OCI-LY1 (cell line): ENCODE results near the gene HTR1B.

ENCODE experiments used
- H2AFZ ChIP-seq: fragments of 200-600 bp; sonication (generic), shearing (Covaris generic); 2 replicates; pipeline ENCODE4 v1.6.0; 2014; ENCODE audit warnings: antibody characterized with exemption, mild to moderate bottlenecking, low read length
- H3F3A ChIP-seq: fragments of 200-600 bp; sonication (generic), shearing (Covaris generic); 2 replicates; pipeline ENCODE4 v1.6.0; 2014; ENCODE audit warnings: mild to moderate bottlenecking, antibody characterized with exemption, low read length, moderate library complexity; ENCODE audit not compliant: insufficient read depth
- H3K27ac ChIP-seq: fragments of 200-600 bp; sonication (generic); 2 replicates; pipeline ENCODE4 v1.5.1; 2014; ENCODE audit warnings: low read length, mixed run types, mild to moderate bottlenecking, low read depth; ENCODE audit not compliant: poor library complexity, severe bottlenecking
- H3K27me3 ChIP-seq: fragments of 200-600 bp; sonication (generic); 2 replicates; pipeline ENCODE4 v1.6.0; 2014; ENCODE audit warnings: antibody characterized with exemption, mild to moderate bottlenecking, low read length, moderate library complexity; ENCODE audit not compliant: insufficient read depth
- H3K36me3 ChIP-seq: fragments of 200-600 bp; sonication (generic); 2 replicates; pipeline ENCODE4 v1.6.1; 2014; ENCODE audit warnings: mild to moderate bottlenecking, antibody characterized with exemption, low read length, moderate library complexity, mixed read lengths; ENCODE audit not compliant: insufficient read depth
- H3K4me1 ChIP-seq: fragments of 200-600 bp; sonication (generic); 2 replicates; pipeline ENCODE4 v1.5.1; 2014; ENCODE audit warnings: mild to moderate bottlenecking, low read length, moderate library complexity; ENCODE audit not compliant: insufficient read depth, severe bottlenecking
- H3K4me2 ChIP-seq: fragments of 200-600 bp; sonication (generic), shearing (Covaris generic); 2 replicates; pipeline ENCODE4 v1.6.1; 2014; ENCODE audit warnings: low read length
- H3K4me3 ChIP-seq: fragments of 200-600 bp; sonication (generic); 2 replicates; pipeline ENCODE4 v1.5.1; 2014; ENCODE audit warnings: low read length, low read depth, mild to moderate bottlenecking, mixed read lengths; ENCODE audit not compliant: poor library complexity, severe bottlenecking
- H3K79me2 ChIP-seq: fragments of 200-600 bp; shearing (Covaris generic); 2 replicates; pipeline ENCODE4 v1.6.1; 2016; ENCODE audit warnings: mixed run types, low read length, mixed read lengths; ENCODE audit not compliant: insufficient read depth
- H3K9ac ChIP-seq: fragments of 200-600 bp; sonication (generic), shearing (Covaris generic); 2 replicates; pipeline ENCODE4 v1.6.1; 2014; ENCODE audit warnings: mild to moderate bottlenecking, low read length, mixed read lengths
- H3K9me2 ChIP-seq: fragments of 200-600 bp; sonication (generic), shearing (Covaris generic); 2 replicates; pipeline ENCODE4 v1.6.1; 2014; ENCODE audit warnings: low read depth, mild to moderate bottlenecking, low read length, mixed read lengths
- H3K9me3 ChIP-seq: fragments of 200-600 bp; shearing (Covaris generic); 2 replicates; pipeline ENCODE4 v1.6.1; 2014; ENCODE audit warnings: low read length, mixed read lengths
- H4K20me1 ChIP-seq: fragments of 200-600 bp; sonication (generic), shearing (Covaris generic); 2 replicates; pipeline ENCODE4 v1.6.0; 2016; ENCODE audit warnings: mild to moderate bottlenecking, low read length; ENCODE audit not compliant: insufficient read depth
- CTCF ChIP-seq: fragments of 200-600 bp; sonication (generic), shearing (Covaris generic); IDR thresholded peaks from 2 replicates; pipeline ENCODE4 v1.5.1; 2017; ENCODE audit warnings: mild to moderate bottlenecking, antibody characterized with exemption, low read length, moderate library complexity, mixed read lengths
- EZH2 ChIP-seq: fragments of 200-600 bp; sonication (generic), shearing (Covaris generic); IDR thresholded peaks from 2 replicates; pipeline ENCODE4 v1.8.0; 2017; ENCODE audit warnings: borderline replicate concordance, mixed run types, mild to moderate bottlenecking, antibody characterized with exemption, low read length, moderate library complexity, mixed read lengths

The HTR1B gene

DNA sequence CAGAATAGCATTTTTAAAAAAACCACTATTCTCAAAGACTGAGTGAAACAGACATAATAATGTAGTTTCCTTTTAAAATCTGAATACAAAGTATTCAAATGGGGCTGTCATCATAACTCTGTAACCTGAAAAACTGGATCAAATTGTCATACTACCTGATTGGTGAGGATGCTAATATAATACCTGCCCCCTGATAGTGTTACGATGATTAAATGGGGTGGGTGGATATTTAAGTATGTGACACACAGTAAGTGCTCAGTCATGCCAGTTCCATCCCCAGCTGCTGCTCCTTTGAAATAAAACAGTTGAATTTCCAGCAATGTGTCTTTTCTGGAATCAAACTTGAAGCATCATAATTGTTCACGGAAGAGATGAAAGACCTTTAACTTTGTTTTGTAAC is 8.9 kb downstream of the HTR1B start:
- H3K79me2 ChIP-seq, result no peaks in the 10 kb centered on the region
- no peak overlapping the region for H3K4me2 ChIP-seq
- no peak for TF ChIP-seq CTCF
- TF ChIP-seq EZH2, result no peak
- H3K9ac ChIP-seq, result no peak overlapping the region
- H4K20me1 ChIP-seq, result no peaks in the 10 kb centered on the region
- no peaks in the 10 kb centered on the region for H3K4me1 ChIP-seq
- H2AFZ ChIP-seq, result no peak overlapping the region
- no peaks in the 10 kb centered on the region for H3K9me2 ChIP-seq
- no peaks in the 10 kb centered on the region for H3K27me3 ChIP-seq
- H3K9me3 ChIP-seq, result no peaks in the 10 kb centered on the region
- H3K27ac ChIP-seq, result no peak overlapping the region
- H3K4me3 ChIP-seq, result no peak overlapping the region
- no peaks in the 10 kb centered on the region for H3K36me3 ChIP-seq
- H3F3A ChIP-seq, result no peaks in the 10 kb centered on the region

GRCh38 chr6:77451466-77451865 is 11.8 kb downstream of the HTR1B start:
- Histone ChIP-seq H3F3A (no peaks in the 10 kb centered on the region), H2AFZ (no peak overlapping the region), H3K4me3 (no peak overlapping the region), H4K20me1 (no peaks in the 10 kb centered on the region), H3K9ac (no peak overlapping the region), H3K79me2 (no peaks in the 10 kb centered on the region), H3K9me3 (no peaks in the 10 kb centered on the region), H3K9me2 (no peaks in the 10 kb centered on the region), H3K4me1 (no peaks in the 10 kb centered on the region), H3K4me2 (no peak overlapping the region), H3K27me3 (no peaks in the 10 kb centered on the region), H3K36me3 (no peaks in the 10 kb centered on the region), H3K27ac (no peak overlapping the region)
- TF ChIP-seq EZH2, result no peak
- no peak for TF ChIP-seq CTCF

DNA sequence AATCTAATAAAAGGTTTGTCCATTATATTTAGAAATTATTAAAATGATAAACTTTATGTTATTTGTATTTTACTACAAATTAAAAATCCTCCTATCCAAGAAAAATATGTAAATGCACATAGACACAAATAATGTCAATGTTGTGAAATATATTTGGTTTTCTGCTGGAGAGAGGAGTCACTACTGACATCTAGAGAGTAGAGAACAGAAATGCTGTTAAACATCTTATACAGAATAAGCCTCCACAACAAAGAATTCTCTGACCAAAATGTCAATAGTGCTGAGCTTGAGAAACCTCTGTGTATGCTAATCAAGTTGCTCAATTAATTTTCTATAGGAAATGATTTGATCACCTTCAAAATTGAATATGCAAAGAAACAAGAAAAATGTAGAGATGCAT is 12.4 kb downstream of the HTR1B start:
- Histone ChIP-seq H3K4me2 (no peak overlapping the region), H2AFZ (no peak overlapping the region), H3F3A (no peaks in the 10 kb centered on the region)

More for the DNA sequence above, 12.4 kb downstream of the HTR1B start:
- Histone ChIP-seq H3K9ac (no peak overlapping the region), H4K20me1 (no peaks in the 10 kb centered on the region), H3K79me2 (no peaks in the 10 kb centered on the region), H3K4me3 (no peak overlapping the region), H3K36me3 (no peaks in the 10 kb centered on the region), H3K27me3 (no peaks in the 10 kb centered on the region), H3K9me2 (no peaks in the 10 kb centered on the region), H3K4me1 (no peaks in the 10 kb centered on the region), H3K27ac (no peak overlapping the region), H3K9me3 (no peaks in the 10 kb centered on the region)
- no peak for TF ChIP-seq EZH2
- no peak for TF ChIP-seq CTCF
